OCI-LY3 (cell line): ENCODE measurements around the gene CIPC.

ENCODE experiments used
- H2AFZ ChIP-seq: fragments of 200-600, 300-600 bp; shearing (Covaris generic); 2 replicates; pipeline ENCODE4 v1.6.0; 2014; ENCODE audit warnings: antibody characterized with exemption, low read depth, low read length
- H3K27ac ChIP-seq: fragments of 200-600, 300-600 bp; sonication (generic); 2 replicates; pipeline ENCODE4 v1.5.1; 2014; ENCODE audit warnings: mild to moderate bottlenecking, low read length, moderate library complexity, mixed read lengths
- H3K27me3 ChIP-seq: fragments of 200-600, 300-600 bp; sonication (generic); 2 replicates; pipeline ENCODE4 v1.6.1; 2014; ENCODE audit warnings: low read depth, low read length, mixed read lengths
- H3K36me3 ChIP-seq: fragments of 200-600, 300-600 bp; sonication (generic); replicated peaks from 2 replicates; pipeline ENCODE3; 2014; ENCODE audit warnings: low read depth, low read length, mixed read lengths
- H3K4me1 ChIP-seq: fragments of 300-600, 200-600 bp; sonication (generic); 2 replicates; pipeline ENCODE4 v1.6.1; 2014; ENCODE audit warnings: low read length, mixed read lengths
- H3K4me2 ChIP-seq: fragments of 200-600, 300-600 bp; sonication (generic); 2 replicates; pipeline ENCODE4 v1.6.1; 2014; ENCODE audit warnings: low read length, mixed read lengths
- H3K4me3 ChIP-seq: fragments of 300-600, 200-600 bp; sonication (generic); 2 replicates; pipeline ENCODE4 v1.5.1; 2014; ENCODE audit warnings: antibody characterized with exemption, mild to moderate bottlenecking, low read length, moderate library complexity
- H3K79me2 ChIP-seq: fragments of 300-600, 200-600 bp; shearing (Covaris generic); 2 replicates; pipeline ENCODE4 v1.6.1; 2014; ENCODE audit warnings: mild to moderate bottlenecking, low read length, mixed read lengths
- H3K9ac ChIP-seq: fragments of 300-600, 200-600 bp; shearing (Covaris generic); 2 replicates; pipeline ENCODE4 v1.6.0; 2014; ENCODE audit warnings: mild to moderate bottlenecking, low read length, moderate library complexity
- H3K9me3 ChIP-seq: fragments of 200-600, 300-600 bp; shearing (Covaris generic); 2 replicates; pipeline ENCODE4 v1.6.1; 2014; ENCODE audit warnings: low read length, mixed read lengths; ENCODE audit not compliant: insufficient read depth
- H4K20me1 ChIP-seq: fragments of 200-600, 300-600 bp; sonication (generic); 2 replicates; pipeline ENCODE4 v1.6.1; 2016; ENCODE audit warnings: low read length, mixed read lengths; ENCODE audit not compliant: insufficient read depth
- CTCF ChIP-seq: fragments of 200-600, 300-600 bp; sonication (generic); IDR thresholded peaks from 2 replicates; pipeline ENCODE4 v1.5.1; 2014; ENCODE audit warnings: antibody characterized with exemption, low read length, low read depth
- EZH2phosphoT487 ChIP-seq: fragments of 200-600 bp; shearing (Covaris generic); IDR thresholded peaks from 2 replicates; pipeline ENCODE4 v1.6.1; 2018; ENCODE audit warnings: antibody characterized with exemption, mixed run types, low read depth

CIPC gene

GRCh38 chr14:77058785-77059184, 39.3 kb upstream of the CIPC start:
- H3K36me3 ChIP-seq = no peaks in the 10 kb centered on the region
- no peak for TF ChIP-seq EZH2phosphoT487
- no peak for TF ChIP-seq CTCF
- no peak overlapping the region for H3K27ac ChIP-seq
- no peak overlapping the region for H2AFZ ChIP-seq
- H3K4me2 ChIP-seq = no peak overlapping the region
- H3K27me3 ChIP-seq = no peaks in the 10 kb centered on the region
- H3K4me1 ChIP-seq = no peaks in the 10 kb centered on the region
- H4K20me1 ChIP-seq = no peaks in the 10 kb centered on the region
- H3K4me3 ChIP-seq = no peak overlapping the region
- H3K9ac ChIP-seq = no peak overlapping the region
- no peaks in the 10 kb centered on the region for H3K9me3 ChIP-seq
- H3K79me2 ChIP-seq = no peaks in the 10 kb centered on the region

DNA sequence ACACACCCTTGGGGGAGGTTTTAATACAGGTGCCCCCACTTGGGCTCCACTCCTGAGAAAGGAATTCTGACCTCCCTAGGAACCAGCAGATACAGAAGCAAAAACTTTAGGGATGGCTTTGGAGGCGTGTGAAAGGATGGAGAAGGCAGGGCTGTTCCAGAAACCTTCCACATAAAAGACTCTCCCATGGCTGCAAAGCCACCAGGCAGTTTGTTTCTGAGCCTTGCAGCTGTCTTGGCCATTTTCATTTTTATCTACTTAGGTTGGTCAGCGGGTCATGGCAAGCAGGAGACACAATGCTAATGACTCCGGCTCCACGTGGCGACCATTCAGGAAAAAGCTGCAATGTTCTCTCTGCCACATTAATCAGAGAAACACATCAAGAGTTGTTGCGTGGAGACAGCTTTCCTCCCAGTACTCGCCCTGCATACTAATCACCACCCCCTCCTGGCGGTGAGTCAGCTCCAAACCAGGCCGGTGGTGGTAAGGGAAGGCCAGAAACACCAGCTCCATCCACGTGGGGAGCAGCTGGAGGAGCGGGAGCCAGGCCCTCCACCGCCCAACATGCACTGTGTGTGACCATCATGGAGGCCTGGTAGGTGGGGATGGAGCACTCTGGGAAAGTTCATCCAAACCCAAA, 38.7 kb upstream of the CIPC start:
- no peaks in the 10 kb centered on the region for H4K20me1 ChIP-seq
- H3K9ac ChIP-seq = no peak overlapping the region
- H3K4me2 ChIP-seq = no peak overlapping the region
- H3K9me3 ChIP-seq = no peaks in the 10 kb centered on the region
- no peak overlapping the region for H2AFZ ChIP-seq
- no peaks in the 10 kb centered on the region for H3K4me1 ChIP-seq
- no peaks in the 10 kb centered on the region for H3K79me2 ChIP-seq
- no peaks in the 10 kb centered on the region for H3K27me3 ChIP-seq
- H3K4me3 ChIP-seq = no peak overlapping the region
- TF ChIP-seq EZH2phosphoT487 = no peak
- TF ChIP-seq CTCF = no peak
- no peaks in the 10 kb centered on the region for H3K36me3 ChIP-seq
- H3K27ac ChIP-seq = no peak overlapping the region

- Histone ChIP-seq H2AFZ (no peak overlapping the region), H3K4me3 (no peak overlapping the region), H3K79me2 (no peaks in the 10 kb centered on the region), H3K27ac (no peak overlapping the region), H3K9me3 (no peaks in the 10 kb centered on the region), H4K20me1 (no peaks in the 10 kb centered on the region), H3K27me3 (no peaks in the 10 kb centered on the region), H3K36me3 (no peaks in the 10 kb centered on the region), H3K9ac (no peak overlapping the region), H3K4me2 (no peak overlapping the region), H3K4me1 (peaks cover 5% of the 10 kb centered on the region)
- TF ChIP-seq CTCF (no peak), EZH2phosphoT487 (no peak)
Observed at GRCh38 chr14:77061630-77062257, 36.3 kb upstream of the CIPC start.

- no peak overlapping the region; the same call in 1 of the 2 replicates for H3K4me2 ChIP-seq
- H3K79me2 ChIP-seq = no peaks in the 10 kb centered on the region
- H3K4me3 ChIP-seq = no peak overlapping the region
- H2AFZ ChIP-seq = no peak overlapping the region
- no peaks in the 10 kb centered on the region for H3K27me3 ChIP-seq
- H3K9me3 ChIP-seq = no peaks in the 10 kb centered on the region
- H3K27ac ChIP-seq = no peak overlapping the region
- TF ChIP-seq EZH2phosphoT487 (no peak), CTCF (no peak)
- H4K20me1 ChIP-seq = no peaks in the 10 kb centered on the region
- H3K9ac ChIP-seq = no peak overlapping the region
- no peaks in the 10 kb centered on the region for H3K36me3 ChIP-seq
- peaks cover 5% of the 10 kb centered on the region for H3K4me1 ChIP-seq
Observed at GRCh38 chr14:77062261-77062660, 35.8 kb upstream of the CIPC start.
